ENCODE results near the gene DACT2. TPM values are rescaled to one million over a fixed set of nuclear protein-coding genes. Genes with fewer than 3 reads are reported as not detected.

The DACT2 gene
- total and polyA plus RNA-seq, 2 donors (not counting 1 experiment from before 2014, with no cell fraction given), result not detected

GRCh38 chr6:168293636-168294530, 25.7 kb downstream of the DACT2 start:
- Histone ChIP-seq H3K4me3 (replicated peaks in 1 of 4; ENCODE audit: control extremely low read depth in 1 of 4, insufficient read depth in 1 of 4, low read depth in 3 of 4, low read length in 4 of 4) (no peak overlapping the region), H3K9me3 (ENCODE audit: control insufficient read depth, insufficient read depth, low read depth, low read length) (no peaks in the 10 kb centered on the region), H3K36me3 (ENCODE audit: control insufficient read depth, insufficient read depth, low read length) (no peaks in the 10 kb centered on the region), H2AFZ (ENCODE audit: low read length) (no peak overlapping the region), H4K20me1 (ENCODE audit: control insufficient read depth, extremely low read depth, insufficient read depth, low read length) (no peaks in the 10 kb centered on the region), H3K9ac (ENCODE audit: insufficient read depth, low read length) (no peak overlapping the region), H3K27ac (ENCODE audit: insufficient read depth, low read length) (no peak overlapping the region), H3K79me2 (ENCODE audit: control insufficient read depth, insufficient read depth, low read length) (no peaks in the 10 kb centered on the region), H3K4me1 (ENCODE audit: control insufficient read depth, extremely low read depth, insufficient read depth, low read length) (no peaks in the 10 kb centered on the region), H3K4me2 (ENCODE audit: extremely low read depth, insufficient read depth, low read length) (no peak overlapping the region), H3K27me3 (ENCODE audit: control insufficient read depth, insufficient read depth, low read length) (no peaks in the 10 kb centered on the region)
- DNase-seq (ENCODE audit: low read depth in 2 of 2), result no peak
- TF ChIP-seq EZH2 (IDR thresholded peaks at IDR 0.05; ENCODE audit: low read length, missing control alignments) (no peak), CTCF (conservative IDR thresholded peaks at IDR 0.05 in 1 of 2, IDR thresholded peaks at IDR 0.05 in 1 of 2; ENCODE audit: low read depth in 1 of 2, low read length in 2 of 2) (no peak)

GRCh38 chr6:168292826-168293225, 26.8 kb downstream of the DACT2 start:
- no peak overlapping the region for H3K4me2 ChIP-seq (ENCODE audit: extremely low read depth, insufficient read depth, low read length)
- H3K79me2 ChIP-seq (ENCODE audit: control insufficient read depth, insufficient read depth, low read length), result no peaks in the 10 kb centered on the region
- H3K9me3 ChIP-seq (ENCODE audit: control insufficient read depth, insufficient read depth, low read depth, low read length), result no peaks in the 10 kb centered on the region
- no peak for DNase-seq (ENCODE audit: low read depth in 2 of 2)
- no peak overlapping the region for H2AFZ ChIP-seq (ENCODE audit: low read length)
- no peaks in the 10 kb centered on the region for H3K36me3 ChIP-seq (ENCODE audit: control insufficient read depth, insufficient read depth, low read length)
- no peaks in the 10 kb centered on the region for H4K20me1 ChIP-seq (ENCODE audit: control insufficient read depth, extremely low read depth, insufficient read depth, low read length)
- no peaks in the 10 kb centered on the region for H3K4me1 ChIP-seq (ENCODE audit: control insufficient read depth, extremely low read depth, insufficient read depth, low read length)
- TF ChIP-seq EZH2 (IDR thresholded peaks at IDR 0.05; ENCODE audit: low read length, missing control alignments) (no peak), CTCF (conservative IDR thresholded peaks at IDR 0.05 in 1 of 2, IDR thresholded peaks at IDR 0.05 in 1 of 2; ENCODE audit: low read depth in 1 of 2, low read length in 2 of 2) (no peak)
- no peak overlapping the region for H3K9ac ChIP-seq (ENCODE audit: insufficient read depth, low read length)
- no peak overlapping the region for H3K27ac ChIP-seq (ENCODE audit: insufficient read depth, low read length)
- no peaks in the 10 kb centered on the region for H3K27me3 ChIP-seq (ENCODE audit: control insufficient read depth, insufficient read depth, low read length)
- H3K4me3 ChIP-seq (replicated peaks in 1 of 4; ENCODE audit: control extremely low read depth in 1 of 4, insufficient read depth in 1 of 4, low read depth in 3 of 4, low read length in 4 of 4), result no peak overlapping the region

- no peaks in the 10 kb centered on the region for H3K9me3 ChIP-seq (ENCODE audit: control insufficient read depth, insufficient read depth, low read depth, low read length)
- no peaks in the 10 kb centered on the region for H3K27me3 ChIP-seq (ENCODE audit: control insufficient read depth, insufficient read depth, low read length)
- no peaks in the 10 kb centered on the region for H3K36me3 ChIP-seq (ENCODE audit: control insufficient read depth, insufficient read depth, low read length)
- no peak overlapping the region for H3K9ac ChIP-seq (ENCODE audit: insufficient read depth, low read length)
- TF ChIP-seq EZH2 (IDR thresholded peaks at IDR 0.05; ENCODE audit: low read length, missing control alignments) (no peak), CTCF (conservative IDR thresholded peaks at IDR 0.05 in 1 of 2, IDR thresholded peaks at IDR 0.05 in 1 of 2; ENCODE audit: low read depth in 1 of 2, low read length in 2 of 2) (no peak)
- H3K27ac ChIP-seq (ENCODE audit: insufficient read depth, low read length), result no peak overlapping the region
- no peaks in the 10 kb centered on the region for H3K4me1 ChIP-seq (ENCODE audit: control insufficient read depth, extremely low read depth, insufficient read depth, low read length)
- H3K4me2 ChIP-seq (ENCODE audit: extremely low read depth, insufficient read depth, low read length), result no peak overlapping the region
- H3K79me2 ChIP-seq (ENCODE audit: control insufficient read depth, insufficient read depth, low read length), result no peaks in the 10 kb centered on the region
- no peak overlapping the region for H2AFZ ChIP-seq (ENCODE audit: low read length)
- H4K20me1 ChIP-seq (ENCODE audit: control insufficient read depth, extremely low read depth, insufficient read depth, low read length), result no peaks in the 10 kb centered on the region
- DNase-seq (ENCODE audit: low read depth in 2 of 2), result no peak
- no peak overlapping the region for H3K4me3 ChIP-seq (replicated peaks in 1 of 4; ENCODE audit: control extremely low read depth in 1 of 4, insufficient read depth in 1 of 4, low read depth in 3 of 4, low read length in 4 of 4)
Measured at GRCh38 chr6:168291450-168291849, 28.1 kb downstream of the DACT2 start.
